Fibroblast of villous mesenchyme (primary cell): ENCODE measurements around the gene ATG2B. TPM values are rescaled to one million over a fixed set of nuclear protein-coding genes. Genes with fewer than 3 reads are reported as not detected.
A peak's percentile ranks its signal among the peaks of the same experiment; 100 is the strongest.

Source experiments
- DNase-seq: peaks from one replicate; pipeline ENCODE4 v3.0.0-alpha.2; 2010; ENCODE audit warnings: low read depth
- H3K4me3 ChIP-seq: 2 replicates; pipeline ENCODE4 v1.5.1; 2011; ENCODE audit warnings: low read depth, mild to moderate bottlenecking, low read length
- CTCF ChIP-seq: IDR thresholded peaks from 2 replicates; pipeline ENCODE4 v1.5.1; 2012; ENCODE audit warnings: low read depth, mild to moderate bottlenecking, low read length; ENCODE audit not compliant: insufficient read depth
- small RNA-seq: library from RNA; depleted of rRNA; stranded (forward); fragments of <200 nt; gene quantifications from one replicate; pipeline ENCODE3, GENCODE V24; 2012
- total RNA-seq: library from RNA; depleted of rRNA; stranded (reverse); fragments of >200 nt; gene quantifications from 2 replicates; pipeline ENCODE4 v1.2.3, GENCODE V29; 2012

ATG2B gene
- total RNA-seq, 1 donor, result 32.4 TPM

GRCh38 chr14:96231526-96232130, 131.5 kb downstream of the ATG2B start:
- H3K4me3 ChIP-seq, result no peak overlapping the region
- no peak for DNase-seq
- TF ChIP-seq CTCF, result no peak

- no peak for TF ChIP-seq CTCF
- no peak overlapping the region for H3K4me3 ChIP-seq
- no peak for DNase-seq
Observed at GRCh38 chr14:96231056-96231455, 132.1 kb downstream of the ATG2B start.

GRCh38 chr14:96229315-96229714, 133.8 kb downstream of the ATG2B start:
- no peak overlapping the region for H3K4me3 ChIP-seq
- TF ChIP-seq CTCF, result no peak
- no peak for DNase-seq

Small RNA genes lying within 50 kb of the gene (small RNA-seq; reads per million reads assigned to genes)
- gene RNU2-33P, result 5.4 reads per million, percentile 83 among the genes with 10 or more reads in this experiment

Other genes starting within 250 kb of the ATG2B start
- gene BDKRB2, start 158.5 kb downstream of the ATG2B start, total RNA-seq, result 51.5 and 105 TPM in 2 replicates
- gene BDKRB1, start 107.1 kb downstream of the ATG2B start, total RNA-seq, result 5.8 and 15.1 TPM in 2 replicates
- gene GSKIP, start 185 bp upstream of the ATG2B start, total RNA-seq, result 35.8 and 45.8 TPM in 2 replicates
- 0.43 and 0.64 TPM in 2 replicates for gene AK7, start 28.8 kb upstream of the ATG2B start, total RNA-seq
- gene PAPOLA, start 139.0 kb upstream of the ATG2B start, total RNA-seq, result 92.8 and 148 TPM in 2 replicates